A673 (cell line): ENCODE data around the gene ALDH16A1.

Experiments
- CTCF ChIP-seq: fragments of 300-800, 200-600 bp; sonication (generic); conservative IDR thresholded peaks from 2 replicates; pipeline ENCODE4 v1.5.1; 2017; ENCODE audit warnings: low read depth, mild to moderate bottlenecking, antibody characterized with exemption, low read length, moderate library complexity, mixed read lengths
- EZH2 ChIP-seq: fragments of 200-600 bp; sonication (generic); IDR thresholded peaks from 2 replicates; pipeline ENCODE4 v1.6.1; 2017; ENCODE audit warnings: borderline replicate concordance, low read depth, mild to moderate bottlenecking, mixed read lengths, antibody characterized with exemption, low read length; ENCODE audit not compliant: poor library complexity, severe bottlenecking

GRCh38 chr19:49414256-49414655 lies 38.8 kb upstream of the ALDH16A1 start:
- TF ChIP-seq CTCF, result no peak
- no peak for TF ChIP-seq EZH2
